SK-N-SH treated with all-trans-retinoic acid at 6 μM for 48 hours (cell line): ENCODE results near the gene FOXC1.

ENCODE experiments used
- ATAC-seq: fragments of 200-7000 bp; cut with Tn5 transposase; 3 replicates; pipeline ENCODE4 v1.9.1; 2020; ENCODE audit warnings: mild to moderate bottlenecking, moderate library complexity
- ARNTL ChIP-seq: fragments of 450-650 bp; formaldehyde crosslinking; IDR thresholded peaks from 2 replicates; pipeline ENCODE4 v1.5.0; 2020; ENCODE audit warnings: low read depth, mild to moderate bottlenecking, moderate library complexity, borderline replicate concordance
- BACH2 ChIP-seq: fragments of 250-450 bp; sonication (Bioruptor Pico); IDR thresholded peaks from 2 replicates; pipeline ENCODE4 v1.9.0; 2021; ENCODE audit warnings: mild to moderate bottlenecking, borderline replicate concordance
- CSDC2 ChIP-seq: fragments of 250-450 bp; sonication (Bioruptor Pico); IDR thresholded peaks from 2 replicates; pipeline ENCODE4 v1.5.0; 2020; ENCODE audit warnings: mild to moderate bottlenecking, moderate library complexity
- CSRNP3 ChIP-seq: fragments of 250-450 bp; sonication (Bioruptor Pico); IDR thresholded peaks from 2 replicates; pipeline ENCODE4 v1.5.1; 2021; ENCODE audit warnings: mild to moderate bottlenecking, moderate library complexity
- ESRRG ChIP-seq: fragments of 250-450 bp; sonication (Bioruptor Pico); IDR thresholded peaks from 2 replicates; pipeline ENCODE4 v1.6.1; 2021; ENCODE audit warnings: mild to moderate bottlenecking
- GLIS3 ChIP-seq: fragments of 250-450 bp; sonication (Bioruptor Pico); IDR thresholded peaks from 2 replicates; pipeline ENCODE4 v1.5.0; 2020; ENCODE audit warnings: mild to moderate bottlenecking, moderate library complexity
- ISL1 ChIP-seq: fragments of 250-450 bp; sonication (Bioruptor Pico); IDR thresholded peaks from 2 replicates; pipeline ENCODE4 v2.1.2; 2022; ENCODE audit warnings: mild to moderate bottlenecking, moderate library complexity
- OSR1 ChIP-seq: fragments of 250-450 bp; sonication (Bioruptor Pico); IDR thresholded peaks from 2 replicates; pipeline ENCODE4 v1.8.0; 2022; ENCODE audit warnings: moderate library complexity, mild to moderate bottlenecking, inconsistent platforms
- PPARA ChIP-seq: fragments of 250-450 bp; sonication (Bioruptor Pico); IDR thresholded peaks from 2 replicates; pipeline ENCODE4 v1.5.0; 2020; ENCODE audit warnings: mild to moderate bottlenecking, borderline replicate concordance
- RARB ChIP-seq: fragments of 250-450 bp; sonication (Bioruptor Pico); IDR thresholded peaks from 2 replicates; pipeline ENCODE4 v1.8.0; 2021; ENCODE audit warnings: mild to moderate bottlenecking, moderate library complexity
- SNAI2 ChIP-seq: fragments of 250-450 bp; sonication (Bioruptor Pico); IDR thresholded peaks from 2 replicates; pipeline ENCODE4 v1.5.0; 2020; ENCODE audit warnings: mild to moderate bottlenecking, moderate library complexity
- TOX ChIP-seq: fragments of 250-450 bp; sonication (Bioruptor Pico); IDR thresholded peaks from 2 replicates; pipeline ENCODE4 v1.8.0; 2021; ENCODE audit warnings: mild to moderate bottlenecking, moderate library complexity, borderline replicate concordance
- TSHZ2 ChIP-seq: fragments of 250-450 bp; sonication (Bioruptor Pico); IDR thresholded peaks from 2 replicates; pipeline ENCODE4 v1.5.0; 2020; ENCODE audit warnings: mild to moderate bottlenecking, moderate library complexity
- ZC3H10 ChIP-seq: fragments of 250-450 bp; sonication (Bioruptor Pico); IDR thresholded peaks from 2 replicates; pipeline ENCODE4 v1.5.1; 2021; ENCODE audit warnings: mild to moderate bottlenecking, moderate library complexity
- ZFP3 ChIP-seq: fragments of 250-450 bp; sonication (Bioruptor Pico); IDR thresholded peaks from 2 replicates; pipeline ENCODE4 v1.5.0; 2020; ENCODE audit warnings: mild to moderate bottlenecking, moderate library complexity
- ZFP30 ChIP-seq: fragments of 450-650 bp; formaldehyde crosslinking; IDR thresholded peaks from 2 replicates; pipeline ENCODE4 v1.5.0; 2022; ENCODE audit warnings: mild to moderate bottlenecking, moderate library complexity
- ZNF8 ChIP-seq: fragments of 450-650 bp; formaldehyde crosslinking; IDR thresholded peaks from 2 replicates; pipeline ENCODE4 v1.5.0; 2020; ENCODE audit warnings: mild to moderate bottlenecking, moderate library complexity
- TF ChIP-seq, protein P1 (sequence below): fragments of 250-450 bp; sonication (Bioruptor Pico); IDR thresholded peaks from 2 replicates; pipeline ENCODE4 v1.5.1; 2020; ENCODE audit warnings: low read depth, mild to moderate bottlenecking, moderate library complexity
- TF ChIP-seq, protein P2 (sequence below): fragments of 250-450 bp; sonication (Bioruptor Pico); IDR thresholded peaks from 2 replicates; pipeline ENCODE4 v1.8.0; 2020; ENCODE audit warnings: mild to moderate bottlenecking, moderate library complexity, borderline replicate concordance
- TF ChIP-seq, protein P3 (sequence below): fragments of 250-450 bp; sonication (Bioruptor Pico); IDR thresholded peaks from 2 replicates; pipeline ENCODE4 v1.8.0; 2021; ENCODE audit warnings: low read depth, mild to moderate bottlenecking, moderate library complexity, borderline replicate concordance

The FOXC1 gene

DNA sequence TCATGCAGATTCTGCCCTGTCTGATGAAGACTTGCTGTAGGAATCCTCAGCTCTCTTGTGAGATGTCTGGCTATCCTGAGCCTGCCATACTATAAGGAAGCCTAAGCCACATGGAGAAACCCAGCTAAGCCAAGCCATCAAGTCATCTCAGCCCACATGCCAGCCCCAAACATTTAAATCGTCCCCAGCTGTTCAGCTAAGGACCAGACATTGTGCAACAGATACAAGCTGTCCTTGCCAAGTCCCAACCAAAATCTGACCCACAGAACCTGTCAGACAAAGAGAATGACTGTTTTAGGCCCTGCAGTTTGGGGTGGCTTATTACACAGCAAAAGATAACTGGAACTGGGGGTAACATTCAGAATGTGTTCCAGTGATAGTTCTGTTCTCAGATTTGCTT is 36.8 kb upstream of the FOXC1 start:
- ATAC-seq: no peak
- TF ChIP-seq, protein P1, sequence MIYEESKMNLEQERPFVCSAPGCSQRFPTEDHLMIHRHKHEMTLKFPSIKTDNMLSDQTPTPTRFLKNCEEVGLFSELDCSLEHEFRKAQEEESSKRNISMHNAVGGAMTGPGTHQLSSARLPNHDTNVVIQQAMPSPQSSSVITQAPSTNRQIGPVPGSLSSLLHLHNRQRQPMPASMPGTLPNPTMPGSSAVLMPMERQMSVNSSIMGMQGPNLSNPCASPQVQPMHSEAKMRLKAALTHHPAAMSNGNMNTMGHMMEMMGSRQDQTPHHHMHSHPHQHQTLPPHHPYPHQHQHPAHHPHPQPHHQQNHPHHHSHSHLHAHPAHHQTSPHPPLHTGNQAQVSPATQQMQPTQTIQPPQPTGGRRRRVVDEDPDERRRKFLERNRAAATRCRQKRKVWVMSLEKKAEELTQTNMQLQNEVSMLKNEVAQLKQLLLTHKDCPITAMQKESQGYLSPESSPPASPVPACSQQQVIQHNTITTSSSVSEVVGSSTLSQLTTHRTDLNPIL (CRISPR knock-in tag): no peak
- TF ChIP-seq, protein P2, sequence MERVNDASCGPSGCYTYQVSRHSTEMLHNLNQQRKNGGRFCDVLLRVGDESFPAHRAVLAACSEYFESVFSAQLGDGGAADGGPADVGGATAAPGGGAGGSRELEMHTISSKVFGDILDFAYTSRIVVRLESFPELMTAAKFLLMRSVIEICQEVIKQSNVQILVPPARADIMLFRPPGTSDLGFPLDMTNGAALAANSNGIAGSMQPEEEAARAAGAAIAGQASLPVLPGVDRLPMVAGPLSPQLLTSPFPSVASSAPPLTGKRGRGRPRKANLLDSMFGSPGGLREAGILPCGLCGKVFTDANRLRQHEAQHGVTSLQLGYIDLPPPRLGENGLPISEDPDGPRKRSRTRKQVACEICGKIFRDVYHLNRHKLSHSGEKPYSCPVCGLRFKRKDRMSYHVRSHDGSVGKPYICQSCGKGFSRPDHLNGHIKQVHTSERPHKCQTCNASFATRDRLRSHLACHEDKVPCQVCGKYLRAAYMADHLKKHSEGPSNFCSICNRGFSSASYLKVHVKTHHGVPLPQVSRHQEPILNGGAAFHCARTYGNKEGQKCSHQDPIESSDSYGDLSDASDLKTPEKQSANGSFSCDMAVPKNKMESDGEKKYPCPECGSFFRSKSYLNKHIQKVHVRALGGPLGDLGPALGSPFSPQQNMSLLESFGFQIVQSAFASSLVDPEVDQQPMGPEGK (CRISPR knock-in tag): no peak
- TF ChIP-seq GLIS3 (CRISPR knock-in tag) (no peak), ESRRG (CRISPR knock-in tag) (no peak), ARNTL (no peak)

GRCh38 chr6:1574083-1574761 is 35.5 kb upstream of the FOXC1 start:
- no peak for TF ChIP-seq CSRNP3 (CRISPR knock-in tag)
- TF ChIP-seq OSR1 (CRISPR knock-in tag): no peak
- no peak for TF ChIP-seq ISL1 (CRISPR knock-in tag)
- ATAC-seq: no peak

DNA sequence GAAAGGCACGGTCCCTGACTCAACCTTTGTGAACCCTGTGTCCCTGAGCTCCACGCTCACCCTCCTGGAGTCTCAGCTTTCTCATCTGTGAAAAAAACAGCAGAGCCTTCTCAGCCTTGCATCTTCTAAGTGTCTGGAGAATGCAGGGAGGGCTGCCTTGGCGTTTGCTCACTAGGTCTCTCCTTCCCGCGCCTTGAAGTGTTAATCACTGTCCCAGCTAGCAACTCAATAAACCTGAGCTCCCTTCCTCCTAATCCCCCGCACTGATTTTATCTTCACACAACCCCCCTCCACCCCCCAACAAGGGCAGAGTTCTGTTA is 34.9 kb upstream of the FOXC1 start:
- no peak for ATAC-seq
- TF ChIP-seq ZFP3 (no peak), CSDC2 (CRISPR knock-in tag) (no peak), CSRNP3 (CRISPR knock-in tag) (no peak), BACH2 (CRISPR knock-in tag) (no peak), ZNF8 (CRISPR knock-in tag) (no peak), RARB (CRISPR knock-in tag) (no peak), SNAI2 (CRISPR knock-in tag) (no peak), ZC3H10 (CRISPR knock-in tag) (no peak), ISL1 (CRISPR knock-in tag) (no peak), PPARA (no peak), ZFP30 (no peak)
- TF ChIP-seq, protein P3, sequence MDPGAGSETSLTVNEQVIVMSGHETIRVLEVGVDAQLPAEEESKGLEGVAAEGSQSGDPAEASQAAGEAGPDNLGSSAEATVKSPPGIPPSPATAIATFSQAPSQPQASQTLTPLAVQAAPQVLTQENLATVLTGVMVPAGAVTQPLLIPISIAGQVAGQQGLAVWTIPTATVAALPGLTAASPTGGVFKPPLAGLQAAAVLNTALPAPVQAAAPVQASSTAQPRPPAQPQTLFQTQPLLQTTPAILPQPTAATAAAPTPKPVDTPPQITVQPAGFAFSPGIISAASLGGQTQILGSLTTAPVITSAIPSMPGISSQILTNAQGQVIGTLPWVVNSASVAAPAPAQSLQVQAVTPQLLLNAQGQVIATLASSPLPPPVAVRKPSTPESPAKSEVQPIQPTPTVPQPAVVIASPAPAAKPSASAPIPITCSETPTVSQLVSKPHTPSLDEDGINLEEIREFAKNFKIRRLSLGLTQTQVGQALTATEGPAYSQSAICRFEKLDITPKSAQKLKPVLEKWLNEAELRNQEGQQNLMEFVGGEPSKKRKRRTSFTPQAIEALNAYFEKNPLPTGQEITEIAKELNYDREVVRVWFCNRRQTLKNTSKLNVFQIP (CRISPR knock-in tag): no peak
- TF ChIP-seq, protein P1 (CRISPR knock-in tag): no peak

GRCh38 chr6:1575210-1576041 is 34.3 kb upstream of the FOXC1 start:
- ATAC-seq: no peak; the same call in 2 of the 3 replicates
- TF ChIP-seq ARNTL (no peak), ZC3H10 (CRISPR knock-in tag) (no peak), TSHZ2 (CRISPR knock-in tag) (no peak), TOX (no peak)
- TF ChIP-seq, protein P1 (CRISPR knock-in tag): no peak
